Transverse colon (tissue), 4 donors: ENCODE data around the gene CAPN12.

Experiments
- POLR2A ChIP-seq: fragments of 450-650 bp; IDR thresholded peaks from one replicate; pipeline ENCODE4 v1.6.1; 2016; ENCODE audit warnings: antibody characterized with exemption, mild to moderate bottlenecking, moderate library complexity
- POLR2AphosphoS5 ChIP-seq, 3 donors: sonication (generic); formaldehyde crosslinking; IDR thresholded peaks; one replicate each; pipeline ENCODE4 v1.6.1; 2016; ENCODE audit warnings: antibody characterized with exemption in 3 of 3
- TF ChIP-seq, protein P1 (sequence below), 5 experiments: fragments of 200-600 bp in 3 of 5; fragments of 450-650 bp in 2 of 5; sonication (generic) in 3 of 5; IDR thresholded peaks; 1 replicate in 2 of 5; 2 replicates in 3 of 5; pipeline ENCODE4 v1.5.1; 2016 to 2017; ENCODE audit warnings: antibody characterized with exemption in 5 of 5, inconsistent platforms in 3 of 5, mild to moderate bottlenecking in 2 of 5, moderate library complexity in 1 of 5

DNA sequence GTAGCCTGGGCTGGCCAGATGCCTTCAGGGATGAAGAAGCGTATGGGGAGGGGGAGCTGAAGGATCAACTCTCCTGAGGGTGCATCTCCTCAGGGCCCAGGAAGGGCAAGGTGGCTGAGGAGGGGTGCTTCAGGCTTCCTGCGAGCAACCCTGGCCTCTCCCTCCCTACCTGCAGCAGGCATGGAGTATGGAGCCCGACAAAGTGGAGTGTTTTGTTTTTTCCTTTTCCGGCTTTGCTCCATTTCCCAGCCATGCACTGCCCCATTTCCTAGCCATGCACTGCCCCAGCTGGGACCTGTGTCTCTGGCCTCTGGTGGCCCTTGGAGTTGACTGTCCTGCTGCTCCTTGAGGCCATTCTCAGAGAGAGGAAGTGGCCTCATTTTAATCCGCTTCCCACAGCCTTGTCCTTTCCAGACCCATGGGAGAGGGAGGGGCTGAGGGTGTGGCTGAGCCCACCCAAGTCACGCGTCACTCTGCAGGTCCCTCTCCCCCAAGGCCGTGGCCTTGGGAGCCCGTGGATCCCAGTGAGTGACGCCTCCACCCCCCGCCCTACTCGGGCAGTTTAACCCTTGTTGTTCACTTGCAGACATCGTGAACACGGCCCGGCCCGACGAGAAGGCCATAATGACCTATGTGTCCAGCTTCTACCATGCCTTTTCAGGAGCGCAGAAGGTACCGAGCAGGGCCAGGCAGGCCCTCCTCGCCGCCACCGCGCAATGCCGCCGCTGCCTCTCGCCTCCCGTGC lies 34.4 kb downstream of the CAPN12 start:
- TF ChIP-seq POLR2AphosphoS5 (IDR thresholded peaks at IDR 0.05) (no peak), POLR2A (no peak)
- TF ChIP-seq, protein P1, sequence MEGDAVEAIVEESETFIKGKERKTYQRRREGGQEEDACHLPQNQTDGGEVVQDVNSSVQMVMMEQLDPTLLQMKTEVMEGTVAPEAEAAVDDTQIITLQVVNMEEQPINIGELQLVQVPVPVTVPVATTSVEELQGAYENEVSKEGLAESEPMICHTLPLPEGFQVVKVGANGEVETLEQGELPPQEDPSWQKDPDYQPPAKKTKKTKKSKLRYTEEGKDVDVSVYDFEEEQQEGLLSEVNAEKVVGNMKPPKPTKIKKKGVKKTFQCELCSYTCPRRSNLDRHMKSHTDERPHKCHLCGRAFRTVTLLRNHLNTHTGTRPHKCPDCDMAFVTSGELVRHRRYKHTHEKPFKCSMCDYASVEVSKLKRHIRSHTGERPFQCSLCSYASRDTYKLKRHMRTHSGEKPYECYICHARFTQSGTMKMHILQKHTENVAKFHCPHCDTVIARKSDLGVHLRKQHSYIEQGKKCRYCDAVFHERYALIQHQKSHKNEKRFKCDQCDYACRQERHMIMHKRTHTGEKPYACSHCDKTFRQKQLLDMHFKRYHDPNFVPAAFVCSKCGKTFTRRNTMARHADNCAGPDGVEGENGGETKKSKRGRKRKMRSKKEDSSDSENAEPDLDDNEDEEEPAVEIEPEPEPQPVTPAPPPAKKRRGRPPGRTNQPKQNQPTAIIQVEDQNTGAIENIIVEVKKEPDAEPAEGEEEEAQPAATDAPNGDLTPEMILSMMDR (IDR thresholded peaks at IDR 0.05): no peak
